ENCODE measurements around the gene CDH15. TPM values are rescaled to one million over a fixed set of nuclear protein-coding genes. Genes with fewer than 3 reads are reported as not detected.
A peak's percentile ranks its signal among the peaks of the same experiment; 100 is the strongest.

The CDH15 gene
- total and polyA plus RNA-seq, 2 of the 13 experiments (the other 11 are each of a cell fraction or from before 2014, with no cell fraction given): 0.74 to 2.2 TPM

DNA sequence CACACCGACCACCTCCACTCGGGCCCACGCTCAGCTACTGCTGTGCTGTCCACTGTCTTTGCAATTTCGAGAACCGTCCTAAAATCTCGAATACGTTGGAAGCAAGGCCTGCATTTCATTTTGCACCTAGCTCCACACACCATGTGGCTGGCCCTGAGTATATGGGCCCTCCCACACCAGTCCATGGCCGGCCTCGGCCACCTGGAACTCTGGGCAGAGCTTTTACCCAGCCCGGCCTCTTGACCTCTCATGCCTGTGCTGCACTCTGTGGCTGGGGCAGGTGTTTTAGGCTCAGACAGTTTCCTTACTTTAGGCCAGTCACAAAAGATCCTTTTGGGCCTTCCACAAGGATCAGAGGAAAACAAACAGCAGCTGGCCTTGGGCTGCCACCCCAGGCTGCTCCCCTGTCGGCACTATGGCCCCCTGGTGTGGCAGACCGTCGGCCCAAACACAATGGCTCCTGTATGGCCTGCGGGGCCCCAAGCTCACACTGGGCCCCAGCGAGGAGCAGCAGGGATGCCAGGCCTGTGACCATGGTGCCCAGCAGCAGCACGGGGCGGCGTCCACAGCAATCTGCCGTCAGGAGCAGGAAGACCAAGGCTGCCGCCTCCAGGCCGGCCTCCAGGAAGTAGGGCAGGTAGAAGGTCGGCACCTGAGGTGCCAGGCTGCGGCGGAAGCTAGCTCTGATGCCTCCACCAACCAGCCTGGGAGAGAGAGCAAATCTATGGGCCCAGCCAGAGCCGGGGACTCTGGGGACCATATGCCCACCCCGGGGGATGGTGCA lies 26.3 kb downstream of the CDH15 start (continued):
- TF ChIP-seq, protein P1, sequence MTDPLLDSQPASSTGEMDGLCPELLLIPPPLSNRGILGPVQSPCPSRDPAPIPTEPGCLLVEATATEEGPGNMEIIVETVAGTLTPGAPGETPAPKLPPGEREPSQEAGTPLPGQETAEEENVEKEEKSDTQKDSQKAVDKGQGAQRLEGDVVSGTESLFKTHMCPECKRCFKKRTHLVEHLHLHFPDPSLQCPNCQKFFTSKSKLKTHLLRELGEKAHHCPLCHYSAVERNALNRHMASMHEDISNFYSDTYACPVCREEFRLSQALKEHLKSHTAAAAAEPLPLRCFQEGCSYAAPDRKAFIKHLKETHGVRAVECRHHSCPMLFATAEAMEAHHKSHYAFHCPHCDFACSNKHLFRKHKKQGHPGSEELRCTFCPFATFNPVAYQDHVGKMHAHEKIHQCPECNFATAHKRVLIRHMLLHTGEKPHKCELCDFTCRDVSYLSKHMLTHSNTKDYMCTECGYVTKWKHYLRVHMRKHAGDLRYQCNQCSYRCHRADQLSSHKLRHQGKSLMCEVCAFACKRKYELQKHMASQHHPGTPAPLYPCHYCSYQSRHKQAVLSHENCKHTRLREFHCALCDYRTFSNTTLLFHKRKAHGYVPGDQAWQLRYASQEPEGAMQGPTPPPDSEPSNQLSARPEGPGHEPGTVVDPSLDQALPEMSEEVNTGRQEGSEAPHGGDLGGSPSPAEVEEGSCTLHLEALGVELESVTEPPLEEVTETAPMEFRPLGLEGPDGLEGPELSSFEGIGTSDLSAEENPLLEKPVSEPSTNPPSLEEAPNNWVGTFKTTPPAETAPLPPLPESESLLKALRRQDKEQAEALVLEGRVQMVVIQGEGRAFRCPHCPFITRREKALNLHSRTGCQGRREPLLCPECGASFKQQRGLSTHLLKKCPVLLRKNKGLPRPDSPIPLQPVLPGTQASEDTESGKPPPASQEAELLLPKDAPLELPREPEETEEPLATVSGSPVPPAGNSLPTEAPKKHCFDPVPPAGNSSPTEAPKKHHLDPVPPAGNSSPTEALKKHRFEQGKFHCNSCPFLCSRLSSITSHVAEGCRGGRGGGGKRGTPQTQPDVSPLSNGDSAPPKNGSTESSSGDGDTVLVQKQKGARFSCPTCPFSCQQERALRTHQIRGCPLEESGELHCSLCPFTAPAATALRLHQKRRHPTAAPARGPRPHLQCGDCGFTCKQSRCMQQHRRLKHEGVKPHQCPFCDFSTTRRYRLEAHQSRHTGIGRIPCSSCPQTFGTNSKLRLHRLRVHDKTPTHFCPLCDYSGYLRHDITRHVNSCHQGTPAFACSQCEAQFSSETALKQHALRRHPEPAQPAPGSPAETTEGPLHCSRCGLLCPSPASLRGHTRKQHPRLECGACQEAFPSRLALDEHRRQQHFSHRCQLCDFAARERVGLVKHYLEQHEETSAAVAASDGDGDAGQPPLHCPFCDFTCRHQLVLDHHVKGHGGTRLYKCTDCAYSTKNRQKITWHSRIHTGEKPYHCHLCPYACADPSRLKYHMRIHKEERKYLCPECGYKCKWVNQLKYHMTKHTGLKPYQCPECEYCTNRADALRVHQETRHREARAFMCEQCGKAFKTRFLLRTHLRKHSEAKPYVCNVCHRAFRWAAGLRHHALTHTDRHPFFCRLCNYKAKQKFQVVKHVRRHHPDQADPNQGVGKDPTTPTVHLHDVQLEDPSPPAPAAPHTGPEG (CRISPR knock-in tag; IDR thresholded peaks at IDR 0.05): no peak
- TF ChIP-seq KDM4B (CRISPR knock-in tag; IDR thresholded peaks at IDR 0.05) (peak; percentile 80; the same call in 1 of the 2 replicates), GABPB1 (CRISPR knock-in tag; IDR thresholded peaks at IDR 0.05) (peak; percentile 77), MLLT10 (CRISPR knock-in tag; IDR thresholded peaks at IDR 0.05) (no peak), ZNF292 (CRISPR knock-in tag; IDR thresholded peaks at IDR 0.05; ENCODE audit: borderline replicate concordance, low read depth) (peak; percentile 87), SP1 (IDR thresholded peaks at IDR 0.05) (no peak), SP1 (CRISPR knock-in tag; IDR thresholded peaks at IDR 0.05) (peak; percentile 14), ZNF34 (CRISPR knock-in tag; IDR thresholded peaks at IDR 0.05; ENCODE audit: borderline replicate concordance) (no peak), ZNF441 (CRISPR knock-in tag; IDR thresholded peaks at IDR 0.05; ENCODE audit: borderline replicate concordance) (peak; percentile 70; the same call in 1 of the 2 replicates), ZEB1 (IDR thresholded peaks at IDR 0.05; ENCODE audit: insufficient replicate concordance, low read depth) (peak; percentile 93), SMC3 (IDR thresholded peaks at IDR 0.05; ENCODE audit: low read length) (no peak), ATF7 (IDR thresholded peaks at IDR 0.05) (no peak), ATF7 (CRISPR knock-in tag; IDR thresholded peaks at IDR 0.05) (no peak; the same call in 1 of the 2 replicates), SAFB2 (CRISPR knock-in tag; IDR thresholded peaks at IDR 0.05; ENCODE audit: borderline replicate concordance, low read depth) (no peak; the same call in 1 of the 2 replicates), ZNF205 (CRISPR knock-in tag; IDR thresholded peaks at IDR 0.05) (peak; percentile 89; the same call in 1 of the 2 replicates), ZNF616 (CRISPR knock-in tag; IDR thresholded peaks at IDR 0.05; ENCODE audit: low read depth) (no peak), ZNF781 (CRISPR knock-in tag; IDR thresholded peaks at IDR 0.05; ENCODE audit: borderline replicate concordance, not compliant biosample characterization) (no peak), HDAC1 (CRISPR knock-in tag; IDR thresholded peaks at IDR 0.05) (peak; percentile 94; the same call in 1 of the 2 replicates), ZNF605 (CRISPR knock-in tag; IDR thresholded peaks at IDR 0.05) (peak; percentile 50)
- TF ChIP-seq, protein P2, sequence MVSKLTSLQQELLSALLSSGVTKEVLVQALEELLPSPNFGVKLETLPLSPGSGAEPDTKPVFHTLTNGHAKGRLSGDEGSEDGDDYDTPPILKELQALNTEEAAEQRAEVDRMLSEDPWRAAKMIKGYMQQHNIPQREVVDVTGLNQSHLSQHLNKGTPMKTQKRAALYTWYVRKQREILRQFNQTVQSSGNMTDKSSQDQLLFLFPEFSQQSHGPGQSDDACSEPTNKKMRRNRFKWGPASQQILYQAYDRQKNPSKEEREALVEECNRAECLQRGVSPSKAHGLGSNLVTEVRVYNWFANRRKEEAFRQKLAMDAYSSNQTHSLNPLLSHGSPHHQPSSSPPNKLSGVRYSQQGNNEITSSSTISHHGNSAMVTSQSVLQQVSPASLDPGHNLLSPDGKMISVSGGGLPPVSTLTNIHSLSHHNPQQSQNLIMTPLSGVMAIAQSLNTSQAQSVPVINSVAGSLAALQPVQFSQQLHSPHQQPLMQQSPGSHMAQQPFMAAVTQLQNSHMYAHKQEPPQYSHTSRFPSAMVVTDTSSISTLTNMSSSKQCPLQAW (CRISPR knock-in tag; IDR thresholded peaks at IDR 0.05): peak; percentile 56; the same call in 1 of the 2 replicates
- TF ChIP-seq, protein P3, sequence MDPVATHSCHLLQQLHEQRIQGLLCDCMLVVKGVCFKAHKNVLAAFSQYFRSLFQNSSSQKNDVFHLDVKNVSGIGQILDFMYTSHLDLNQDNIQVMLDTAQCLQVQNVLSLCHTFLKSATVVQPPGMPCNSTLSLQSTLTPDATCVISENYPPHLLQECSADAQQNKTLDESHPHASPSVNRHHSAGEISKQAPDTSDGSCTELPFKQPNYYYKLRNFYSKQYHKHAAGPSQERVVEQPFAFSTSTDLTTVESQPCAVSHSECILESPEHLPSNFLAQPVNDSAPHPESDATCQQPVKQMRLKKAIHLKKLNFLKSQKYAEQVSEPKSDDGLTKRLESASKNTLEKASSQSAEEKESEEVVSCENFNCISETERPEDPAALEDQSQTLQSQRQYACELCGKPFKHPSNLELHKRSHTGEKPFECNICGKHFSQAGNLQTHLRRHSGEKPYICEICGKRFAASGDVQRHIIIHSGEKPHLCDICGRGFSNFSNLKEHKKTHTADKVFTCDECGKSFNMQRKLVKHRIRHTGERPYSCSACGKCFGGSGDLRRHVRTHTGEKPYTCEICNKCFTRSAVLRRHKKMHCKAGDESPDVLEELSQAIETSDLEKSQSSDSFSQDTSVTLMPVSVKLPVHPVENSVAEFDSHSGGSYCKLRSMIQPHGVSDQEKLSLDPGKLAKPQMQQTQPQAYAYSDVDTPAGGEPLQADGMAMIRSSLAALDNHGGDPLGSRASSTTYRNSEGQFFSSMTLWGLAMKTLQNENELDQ (CRISPR knock-in tag; IDR thresholded peaks at IDR 0.05; ENCODE audit: borderline replicate concordance): no peak
